B cell (primary cell): ENCODE data around the gene GSDME.

ENCODE experiments used
- CTCF ChIP-seq: fragments of 200-600 bp; IDR thresholded peaks from one replicate; pipeline ENCODE4 v1.8.0; 2022; ENCODE audit warnings: antibody characterized with exemption, mild to moderate bottlenecking
- EZH2 ChIP-seq: IDR thresholded peaks from 2 replicates; pipeline ENCODE4 v1.6.1; 2012; ENCODE audit warnings: borderline replicate concordance, low read depth, mild to moderate bottlenecking, moderate library complexity, low read length; ENCODE audit not compliant: insufficient read depth, poor library complexity, severe bottlenecking

DNA sequence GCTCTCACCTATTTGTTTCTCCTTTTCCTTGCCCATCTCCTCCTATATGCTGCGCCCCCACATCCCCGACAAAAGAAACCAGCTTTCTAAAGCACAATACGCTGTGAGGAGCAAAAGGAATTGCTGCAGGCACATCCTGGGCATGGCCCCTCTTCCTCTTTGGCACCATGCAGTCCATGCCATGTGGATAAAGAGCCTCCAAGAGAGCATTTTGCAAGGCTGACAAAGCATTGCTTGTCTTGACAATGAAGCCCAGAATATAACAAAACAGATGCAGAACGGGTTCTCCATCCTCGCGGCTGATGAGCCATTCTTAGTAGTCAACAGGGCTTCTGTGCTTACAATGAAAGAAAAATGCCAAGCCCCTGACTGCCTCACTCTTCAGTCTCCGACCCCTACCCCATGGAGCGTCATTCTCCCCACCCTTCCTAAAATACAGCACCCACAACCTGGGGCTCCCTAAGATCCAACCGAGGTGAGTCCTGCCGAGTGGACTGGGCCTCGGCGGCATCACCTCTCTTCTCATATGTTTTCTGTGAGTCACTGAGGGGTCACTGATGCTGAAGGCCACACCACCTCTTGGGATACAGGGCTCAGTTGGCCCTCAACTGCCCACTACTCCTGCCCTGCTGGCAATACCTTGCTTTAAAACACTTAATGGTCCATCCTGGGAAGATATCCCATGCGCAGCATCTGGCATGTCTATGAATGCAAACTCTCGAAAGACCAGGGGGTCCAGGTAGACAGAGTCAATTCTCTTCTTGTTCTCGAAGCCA, 47.5 kb downstream of the GSDME start:
- TF ChIP-seq CTCF (no peak), EZH2 (no peak)
